ES-I3 (cell line): ENCODE measurements around the gene RPS5.

Experiments
- H3K36me3 ChIP-seq: 2 replicates; pipeline ENCODE4 v1.6.1; 2013; ENCODE audit warnings: mild to moderate bottlenecking, low read length, control low read depth, moderate library complexity; ENCODE audit not compliant: insufficient read depth
- H3K4me1 ChIP-seq: 2 replicates; pipeline ENCODE4 v1.6.1; 2013; ENCODE audit warnings: mild to moderate bottlenecking, control low read depth, low read length; ENCODE audit not compliant: insufficient read depth
- H3K9ac ChIP-seq: 2 replicates; pipeline ENCODE4 v1.6.1; 2013; ENCODE audit warnings: low read depth, mild to moderate bottlenecking, low read length, moderate library complexity
- H3K9me3 ChIP-seq: 2 replicates; pipeline ENCODE4 v1.6.1; 2013; ENCODE audit warnings: mild to moderate bottlenecking, low read length, moderate library complexity; ENCODE audit not compliant: control insufficient read depth, insufficient read depth

Gene RPS5

DNA sequence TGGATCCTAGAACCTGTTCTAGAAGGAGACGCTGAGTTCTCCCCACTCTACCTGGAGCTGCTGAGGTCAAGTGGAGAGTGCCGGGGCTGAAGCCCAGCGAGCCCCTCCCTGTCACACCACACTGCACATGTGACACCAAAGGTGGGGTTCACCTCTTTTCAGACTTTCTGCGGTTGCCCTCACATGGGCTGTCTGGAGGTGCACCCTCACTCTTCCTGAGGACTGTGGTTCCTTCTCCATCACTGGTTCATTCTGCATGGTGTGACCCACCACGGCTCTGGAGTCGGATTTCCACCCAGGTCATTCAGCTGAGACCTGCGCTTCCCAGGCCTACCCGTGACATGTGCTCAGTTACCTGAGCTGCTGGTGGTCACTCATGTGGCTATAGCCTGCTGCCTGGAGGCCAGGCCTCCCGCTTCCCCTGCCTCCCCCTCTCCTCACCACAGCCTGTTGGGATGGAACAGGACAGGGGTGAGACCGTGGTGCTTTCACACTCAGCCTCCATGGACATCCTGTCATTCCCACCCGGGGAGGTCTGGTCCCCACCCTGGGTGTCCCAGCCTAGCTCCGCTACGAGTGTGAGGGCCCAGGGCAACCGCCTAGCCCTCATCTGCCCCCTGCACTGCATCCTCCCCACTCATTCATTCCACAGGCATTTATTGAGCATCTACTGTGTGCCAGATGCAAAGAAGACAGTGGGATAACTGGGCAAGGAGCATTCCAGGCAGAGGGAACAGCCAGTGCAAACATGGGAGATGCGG lies 33.2 kb upstream of the RPS5 start:
- Histone ChIP-seq H3K9me3 (no peaks in the 10 kb centered on the region), H3K36me3 (no peaks in the 10 kb centered on the region), H3K4me1 (no peaks in the 10 kb centered on the region; the same call in 1 of the 2 replicates), H3K9ac (no peak overlapping the region)

DNA sequence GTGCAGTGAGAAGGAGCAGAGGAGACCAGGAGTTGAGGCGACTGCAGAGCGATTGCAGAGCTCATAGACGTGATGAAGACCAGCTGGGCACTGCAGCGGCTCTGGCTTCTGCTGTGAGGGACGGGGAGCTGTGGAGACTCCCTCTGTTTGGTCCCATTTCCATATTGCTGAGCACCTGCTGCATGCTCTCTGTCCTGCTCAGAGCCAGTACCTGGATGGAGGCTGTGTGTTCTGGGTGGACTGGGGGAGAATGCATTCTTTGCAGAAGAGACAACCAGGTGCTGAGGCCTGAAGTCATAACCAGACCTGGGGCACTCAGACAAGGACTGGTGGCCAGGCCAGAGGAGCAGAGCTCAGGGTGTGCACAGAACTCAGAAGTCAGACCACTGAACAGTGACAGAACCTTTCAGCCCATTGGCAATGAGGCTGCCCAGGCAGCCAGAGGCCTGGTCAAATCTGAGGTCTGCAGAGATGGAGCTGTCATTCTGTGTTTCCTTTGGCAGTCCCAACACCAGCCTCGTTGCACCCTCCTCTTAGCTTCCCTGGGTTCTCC lies 32.5 kb upstream of the RPS5 start:
- no peaks in the 10 kb centered on the region for H3K9me3 ChIP-seq
- H3K9ac ChIP-seq, result no peak overlapping the region
- H3K36me3 ChIP-seq, result no peaks in the 10 kb centered on the region
- no peaks in the 10 kb centered on the region; the same call in 1 of the 2 replicates for H3K4me1 ChIP-seq

DNA sequence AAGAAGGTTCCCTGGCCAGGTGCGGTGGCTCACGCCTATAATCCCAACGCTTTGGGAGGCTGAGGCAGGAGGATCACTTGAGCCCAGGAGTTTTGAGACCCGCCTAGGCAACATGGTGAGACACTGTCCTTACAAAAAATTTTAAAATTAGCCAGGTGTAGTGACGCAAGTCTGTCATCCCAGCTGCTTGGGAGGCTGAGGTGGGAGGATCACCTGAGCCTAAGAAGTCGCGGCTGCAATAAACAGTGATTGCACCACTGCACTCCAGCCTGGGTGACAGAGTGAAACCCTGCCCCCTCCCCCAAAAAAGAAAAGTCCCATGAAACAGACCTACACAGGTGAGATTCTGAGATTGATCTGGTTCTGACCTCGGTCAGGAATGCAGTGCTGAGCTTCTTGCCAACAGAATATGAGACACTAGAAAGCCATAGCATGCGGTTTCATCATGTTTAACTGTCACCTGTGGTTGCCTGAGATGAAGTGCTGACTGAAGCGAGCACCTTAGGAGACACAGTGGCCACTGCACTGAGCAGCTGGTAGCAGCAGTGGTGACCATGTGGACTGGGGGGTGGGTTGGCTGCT lies 31.8 kb upstream of the RPS5 start:
- H3K9ac ChIP-seq, result no peak overlapping the region
- no peaks in the 10 kb centered on the region for H3K9me3 ChIP-seq
- H3K36me3 ChIP-seq, result no peaks in the 10 kb centered on the region
- no peaks in the 10 kb centered on the region; the same call in 1 of the 2 replicates for H3K4me1 ChIP-seq

DNA sequence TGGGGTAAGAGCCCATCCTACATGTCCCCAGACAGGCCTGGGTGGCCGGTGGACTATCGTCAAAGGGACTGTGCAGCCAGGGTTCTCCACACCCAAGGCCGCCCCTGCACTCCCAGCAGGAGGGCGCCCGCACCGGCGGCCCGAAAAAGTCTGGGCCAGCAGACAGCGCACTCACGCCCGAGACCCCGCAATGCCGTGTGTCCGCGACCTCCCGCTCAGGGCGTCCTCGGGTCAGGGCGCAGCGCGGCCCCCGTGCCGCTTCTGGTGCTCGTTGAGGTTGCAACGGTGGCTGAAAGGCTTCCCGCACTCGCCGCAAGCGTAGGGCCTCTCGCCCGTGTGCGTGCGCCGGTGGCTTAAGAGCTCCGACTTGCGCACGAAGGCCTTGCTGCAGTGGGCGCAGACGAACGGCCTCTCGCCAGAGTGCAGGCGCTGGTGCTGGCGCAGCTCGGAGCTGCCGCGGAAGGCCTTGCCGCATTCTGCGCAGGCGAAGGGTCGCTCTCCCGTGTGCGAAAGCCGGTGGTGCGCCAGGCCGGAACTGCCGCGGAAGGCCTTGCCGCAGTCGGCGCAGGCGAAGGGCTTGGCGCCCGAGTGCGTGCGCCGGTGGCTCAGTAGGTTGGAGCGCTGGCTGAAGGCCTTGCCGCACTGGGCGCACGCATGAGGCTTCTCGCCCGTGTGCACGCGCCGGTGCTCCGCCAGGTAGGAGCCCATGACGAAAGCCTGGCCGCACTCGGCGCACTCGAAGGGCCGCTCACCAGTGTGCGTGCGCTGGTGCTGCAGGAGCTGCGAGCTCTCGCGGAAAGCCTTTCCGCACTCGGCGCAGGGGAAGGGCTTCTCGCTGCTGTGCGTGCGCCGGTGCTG lies 30.9 kb upstream of the RPS5 start:
- Histone ChIP-seq H3K4me1 (no peaks in the 10 kb centered on the region; the same call in 1 of the 2 replicates), H3K9me3 (no peaks in the 10 kb centered on the region), H3K36me3 (no peaks in the 10 kb centered on the region), H3K9ac (no peak overlapping the region)

DNA sequence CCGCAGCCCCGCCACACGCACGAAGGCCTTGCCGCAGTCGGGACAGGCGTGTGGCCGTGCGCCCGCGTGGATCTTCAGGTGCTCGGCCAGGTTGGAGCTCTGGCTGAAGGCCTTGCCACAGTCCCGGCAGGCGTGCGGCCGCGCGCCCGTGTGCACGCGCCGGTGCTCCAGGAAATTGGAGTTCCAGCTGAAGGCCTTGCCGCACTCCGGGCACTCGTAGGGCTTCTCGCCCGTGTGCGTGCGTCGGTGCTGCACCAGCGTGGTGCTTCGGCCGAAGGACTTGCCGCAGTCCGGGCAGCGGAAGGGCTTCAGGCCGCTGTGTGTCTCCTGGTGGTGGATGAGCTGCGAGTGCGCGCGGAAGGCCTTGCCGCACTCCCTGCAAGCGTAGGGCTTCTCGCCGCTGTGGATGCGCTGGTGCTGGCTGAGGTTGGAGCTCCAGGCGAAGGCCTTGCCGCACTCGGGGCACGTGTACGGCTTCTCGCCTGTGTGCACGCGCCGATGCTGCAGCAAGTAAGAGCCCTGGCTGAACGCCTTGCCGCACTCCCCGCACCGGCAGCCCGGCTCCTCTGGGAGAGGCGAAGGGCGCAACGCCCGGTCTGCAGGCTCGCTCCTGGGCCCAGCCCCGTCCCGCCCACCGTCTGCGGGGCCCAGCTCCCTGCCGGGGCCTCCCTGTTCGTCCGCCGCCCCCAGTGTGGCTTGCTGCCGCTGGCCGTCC lies 30.1 kb upstream of the RPS5 start:
- no peaks in the 10 kb centered on the region; the same call in 1 of the 2 replicates for H3K4me1 ChIP-seq
- H3K9ac ChIP-seq, result no peak overlapping the region
- no peaks in the 10 kb centered on the region for H3K9me3 ChIP-seq
- H3K36me3 ChIP-seq, result no peaks in the 10 kb centered on the region

DNA sequence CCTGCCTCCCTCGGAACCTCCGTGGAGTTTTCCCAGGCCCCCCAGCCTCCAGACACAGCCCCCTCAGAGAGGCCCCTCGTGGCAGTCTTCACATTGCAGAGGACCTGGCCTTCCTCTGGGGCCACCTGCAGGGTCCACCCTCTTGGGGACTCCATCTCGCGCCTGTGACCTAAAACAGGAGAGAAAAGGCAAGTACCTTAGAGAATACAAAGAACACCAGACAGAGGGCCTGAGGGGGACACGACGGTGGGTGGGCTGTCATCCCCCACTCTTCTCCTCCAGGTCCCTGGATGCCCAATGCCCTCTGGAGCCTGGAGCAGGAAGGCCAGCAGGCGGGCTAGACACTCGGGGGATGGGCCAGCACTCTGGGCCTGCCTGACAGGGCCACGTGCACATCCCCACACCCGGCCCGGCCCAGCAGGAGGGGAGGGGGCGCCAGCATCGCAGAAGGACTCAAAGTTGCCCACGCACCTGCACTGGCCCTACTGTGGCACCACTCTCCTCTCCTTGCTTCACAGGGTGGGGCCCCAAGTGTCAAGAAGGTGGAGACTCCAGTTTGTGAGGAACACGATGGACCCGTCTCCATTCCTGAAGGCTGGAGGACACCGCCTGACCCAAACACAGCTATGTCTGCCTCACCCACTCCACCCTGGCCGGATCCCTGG lies 29.5 kb upstream of the RPS5 start:
- Histone ChIP-seq H3K9me3 (no peaks in the 10 kb centered on the region), H3K9ac (no peak overlapping the region), H3K36me3 (no peaks in the 10 kb centered on the region), H3K4me1 (no peaks in the 10 kb centered on the region; the same call in 1 of the 2 replicates)

DNA sequence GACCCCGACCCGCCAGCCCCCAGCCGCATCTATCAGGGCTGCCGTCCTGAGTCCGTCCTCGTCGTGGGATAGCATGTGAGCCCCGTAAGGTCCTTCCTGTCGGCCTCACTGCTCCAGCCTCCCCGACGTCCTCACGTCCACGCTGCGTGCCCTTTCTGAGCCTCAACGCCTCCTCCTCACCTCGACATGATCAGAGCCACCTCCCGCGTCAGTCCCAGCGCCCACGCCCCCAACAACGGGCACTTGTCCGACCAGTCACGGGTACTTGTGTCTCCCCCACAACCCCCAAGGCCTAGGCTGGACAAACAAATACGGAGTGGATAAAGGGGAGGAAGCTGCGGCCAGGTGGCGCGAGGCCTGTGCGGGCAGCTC lies 25.2 kb upstream of the RPS5 start:
- no peaks in the 10 kb centered on the region for H3K9me3 ChIP-seq
- no peaks in the 10 kb centered on the region for H3K36me3 ChIP-seq
- H3K9ac ChIP-seq, result peak overlapping the region; percentile 82
- H3K4me1 ChIP-seq, result no peaks in the 10 kb centered on the region; the same call in 1 of the 2 replicates

DNA sequence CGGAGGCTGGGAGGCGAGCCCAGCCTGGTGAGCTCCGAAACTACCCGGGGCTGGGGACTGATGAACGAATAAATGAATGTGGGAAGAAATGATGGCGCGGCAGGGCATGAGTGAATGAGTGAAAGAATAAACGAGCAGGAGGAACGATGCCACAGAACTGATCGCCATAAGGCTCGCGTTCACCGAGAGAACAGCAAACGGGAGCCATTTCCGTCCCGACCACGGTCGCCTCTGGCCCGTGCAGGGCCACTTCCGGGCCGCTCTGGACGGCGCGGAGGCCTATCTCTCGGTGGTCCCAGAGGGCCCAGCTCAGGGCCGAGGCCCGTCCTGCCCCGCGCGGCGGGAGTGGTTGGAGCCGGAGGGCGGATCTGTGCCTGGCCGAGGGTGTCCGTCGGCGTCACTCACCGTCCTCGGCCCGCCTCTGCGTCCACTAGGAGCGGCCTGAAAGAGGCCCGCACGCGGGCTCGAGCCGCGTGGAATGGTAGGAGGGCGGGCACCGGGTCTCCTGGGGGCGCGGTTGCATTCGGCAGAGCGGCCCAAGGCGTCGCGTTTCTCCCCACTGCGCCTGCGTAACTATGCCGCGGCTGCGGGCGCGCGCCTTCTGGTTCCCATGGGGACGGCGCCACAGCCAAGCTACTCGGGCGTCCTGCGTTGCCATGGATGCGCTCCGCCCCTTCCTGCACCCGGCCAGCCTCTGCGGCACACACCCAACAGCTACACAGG lies 24.6 kb upstream of the RPS5 start, which contains the start of gene ZNF497:
ZNF497 (minus strand) TSS at position 480 of the 723 bp plus-strand sequence. CDS start 5,116 bp downstream, outside the sequence.
- Histone ChIP-seq H3K4me1 (no peaks in the 10 kb centered on the region; the same call in 1 of the 2 replicates), H3K9ac (peak within 1 kb of the TSS; percentile 82), H3K9me3 (no peaks in the 10 kb centered on the region), H3K36me3 (no peaks in the 10 kb centered on the region)

DNA sequence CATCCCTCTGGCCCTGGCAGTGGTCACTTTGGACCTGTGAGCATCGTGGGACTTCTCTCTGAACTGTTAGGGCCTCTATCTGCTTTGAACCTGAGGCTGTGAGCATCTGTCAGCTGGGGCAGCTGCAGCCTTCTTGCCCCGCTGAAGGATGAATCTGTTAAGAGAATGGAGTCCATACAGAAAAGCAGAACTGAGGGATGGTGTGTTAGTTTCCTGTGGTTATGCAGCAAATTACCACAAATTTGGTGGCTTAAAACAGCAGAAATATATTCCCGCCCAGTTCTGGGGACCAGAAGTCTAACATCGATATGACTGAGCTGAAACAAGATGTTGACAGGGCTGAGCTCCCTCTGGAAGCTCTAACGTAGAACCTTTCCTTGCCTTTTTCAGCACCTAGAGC lies 22.9 kb upstream of the RPS5 start:
- H3K9me3 ChIP-seq, result no peaks in the 10 kb centered on the region
- H3K36me3 ChIP-seq, result no peaks in the 10 kb centered on the region
- no peak overlapping the region for H3K9ac ChIP-seq
- no peaks in the 10 kb centered on the region for H3K4me1 ChIP-seq

DNA sequence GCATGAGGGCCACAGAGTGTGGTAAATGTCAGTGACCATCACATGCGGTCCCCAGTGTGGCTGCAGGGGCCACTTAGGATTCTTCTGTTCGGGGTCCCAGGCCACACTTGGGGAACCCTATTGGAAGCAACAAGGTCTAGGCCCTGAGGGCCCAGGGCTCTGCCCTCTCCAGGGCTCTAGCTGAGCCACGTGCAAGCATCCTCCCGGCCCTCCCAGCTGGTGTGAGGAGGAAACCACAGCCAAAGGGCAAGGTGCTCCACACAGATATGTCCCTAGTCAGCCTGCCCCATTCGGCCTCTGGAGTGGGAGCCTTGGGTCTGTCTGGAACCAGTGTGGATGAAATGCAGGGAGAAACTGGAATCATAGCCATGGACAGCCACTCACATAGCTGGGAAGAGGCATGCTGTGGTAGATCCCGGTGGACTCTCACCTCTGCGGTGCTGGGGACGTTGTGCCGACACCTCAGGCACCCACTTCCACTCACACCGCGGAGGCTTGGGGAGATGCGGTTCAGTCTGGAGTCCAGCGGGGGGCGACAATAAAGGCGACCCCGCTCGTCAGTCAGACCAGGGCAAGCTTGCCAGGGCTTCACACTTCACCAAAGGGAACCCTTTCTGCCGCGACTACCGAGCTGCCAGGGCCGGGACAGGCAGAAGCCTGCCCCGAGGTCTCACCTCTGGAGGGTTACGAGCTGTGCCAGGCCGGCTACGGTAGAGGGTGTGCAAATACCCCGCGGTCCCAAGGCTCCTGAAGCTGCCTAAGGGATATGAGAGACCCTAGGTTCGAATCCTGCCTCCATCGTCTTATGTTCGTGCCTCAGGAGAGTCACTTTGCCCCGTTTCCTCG lies 20.3 kb upstream of the RPS5 start:
- no peaks in the 10 kb centered on the region for H3K4me1 ChIP-seq
- H3K9ac ChIP-seq, result no peak overlapping the region
- H3K9me3 ChIP-seq, result no peaks in the 10 kb centered on the region
- H3K36me3 ChIP-seq, result no peaks in the 10 kb centered on the region

DNA sequence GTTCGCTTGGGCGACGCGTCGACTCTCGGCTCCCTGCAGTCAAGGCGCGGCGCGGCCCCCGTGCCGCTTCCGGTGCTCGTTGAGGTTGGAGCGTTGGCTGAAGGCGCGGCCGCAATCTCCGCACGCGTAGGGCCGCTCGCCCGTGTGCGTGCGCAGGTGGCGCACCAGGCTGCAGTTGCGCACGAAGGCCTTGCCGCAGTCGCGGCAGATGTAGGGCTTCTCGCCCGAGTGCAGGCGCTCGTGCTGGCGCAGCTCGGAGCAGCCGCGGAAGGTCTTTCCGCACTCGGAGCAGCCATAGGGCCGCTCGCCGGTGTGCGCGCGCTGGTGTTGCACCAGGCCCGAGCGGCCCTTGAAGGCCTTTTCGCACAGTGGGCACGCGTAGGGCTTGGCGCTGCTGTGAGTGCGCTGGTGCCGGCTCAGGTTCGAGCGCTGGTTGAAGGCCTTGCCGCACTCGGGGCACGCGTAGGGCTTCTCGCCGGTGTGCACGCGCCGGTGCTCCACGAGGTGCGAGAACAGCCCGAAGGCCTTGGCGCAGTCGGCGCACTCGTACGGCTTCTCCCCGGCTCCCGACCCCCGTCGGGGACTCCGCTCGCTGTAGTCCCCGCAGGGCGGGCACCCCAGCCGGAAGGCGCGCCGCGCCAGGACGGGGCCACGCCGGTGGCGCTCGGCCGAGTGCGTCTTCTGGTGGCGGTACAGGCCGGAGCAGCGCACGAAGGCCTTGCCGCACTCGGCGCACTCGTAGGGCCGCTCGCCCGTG lies 19.2 kb upstream of the RPS5 start:
- Histone ChIP-seq H3K9ac (no peak overlapping the region), H3K9me3 (no peaks in the 10 kb centered on the region), H3K36me3 (no peaks in the 10 kb centered on the region), H3K4me1 (no peaks in the 10 kb centered on the region)
